NT2/D1 (cell line): ENCODE data around the gene CAMK1D.
A peak's percentile ranks its signal among the peaks of the same experiment; 100 is the strongest.
"Not testable (repeated sequence)": the region's sequence is repeated elsewhere in the genome, so short reads cannot be mapped to it uniquely, and the experiment has no call there.

Source experiments
- DNase-seq: peaks from one replicate; pipeline ENCODE4 v3.0.0-alpha.2; 2011; ENCODE audit warnings: low read depth, low spot score
- H3K27me3 ChIP-seq: 2 replicates; pipeline ENCODE4 v1.6.0; 2011; ENCODE audit warnings: mild to moderate bottlenecking; ENCODE audit not compliant: insufficient read length, insufficient read depth
- H3K36me3 ChIP-seq: 2 replicates; pipeline ENCODE4 v1.6.1; 2011; ENCODE audit warnings: mild to moderate bottlenecking, low read length, mixed read lengths; ENCODE audit not compliant: insufficient read depth, insufficient read length
- H3K4me1 ChIP-seq: 2 replicates; pipeline ENCODE4 v1.5.1; 2011; ENCODE audit not compliant: insufficient read depth, insufficient read length
- H3K4me3 ChIP-seq: 2 replicates; pipeline ENCODE4 v1.5.1; 2011; ENCODE audit warnings: low read depth; ENCODE audit not compliant: insufficient read length
- H3K9ac ChIP-seq: 2 replicates; pipeline ENCODE4 v1.6.0; 2011; ENCODE audit warnings: low read depth; ENCODE audit not compliant: insufficient read length
- H3K9me3 ChIP-seq: 2 replicates; pipeline ENCODE4 v1.5.1; 2011; ENCODE audit warnings: mild to moderate bottlenecking, low read length; ENCODE audit not compliant: insufficient read depth
- SUZ12 ChIP-seq: IDR thresholded peaks from 2 replicates; pipeline ENCODE4 v1.6.1; 2011; ENCODE audit not compliant: insufficient read length, insufficient read depth; ENCODE audit errors: extremely low read depth
- YY1 ChIP-seq: IDR thresholded peaks from 2 replicates; pipeline ENCODE4 v1.6.1; 2011; ENCODE audit not compliant: insufficient read length, insufficient read depth
- ZNF274 ChIP-seq: IDR thresholded peaks from 2 replicates; pipeline ENCODE4 v1.6.1; 2011; ENCODE audit warnings: mild to moderate bottlenecking, low read depth, low read length

CAMK1D gene

GRCh38 chr10:12491491-12491890 is 142.1 kb downstream of the CAMK1D start:
- TF ChIP-seq ZNF274 (no peak), YY1 (no peak), SUZ12 (no peak)
- no peak overlapping the region for H3K9ac ChIP-seq

DNA sequence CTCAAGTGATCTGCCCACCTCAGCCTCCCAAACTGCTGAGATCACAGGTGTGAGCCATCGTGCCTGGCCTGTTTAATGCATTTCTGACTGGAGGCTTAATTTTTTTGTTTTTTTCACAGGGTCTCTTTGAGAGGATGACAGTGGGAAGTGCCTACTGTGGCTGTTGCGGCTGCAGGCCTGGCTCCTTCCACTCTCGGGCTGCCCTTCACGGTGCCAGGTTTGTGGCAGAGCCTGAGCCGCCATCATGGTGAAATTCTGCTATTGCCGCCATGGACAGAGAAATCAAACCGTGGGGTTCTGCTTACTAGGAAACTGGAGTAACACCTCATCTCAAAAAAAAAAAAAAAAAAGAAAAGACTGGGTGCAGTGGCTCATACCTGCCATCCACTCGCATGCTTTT is 142.7 kb downstream of the CAMK1D start:
- no peaks in the 10 kb centered on the region for H3K36me3 ChIP-seq
- no peak overlapping the region for H3K4me3 ChIP-seq
- no peak for TF ChIP-seq SUZ12
- TF ChIP-seq ZNF274, result no peak
- no peak for TF ChIP-seq YY1
- H3K9me3 ChIP-seq, result no peaks in the 10 kb centered on the region
- no peak for DNase-seq
- H3K4me1 ChIP-seq, result peaks cover 6% of the 10 kb centered on the region
- no peaks in the 10 kb centered on the region for H3K27me3 ChIP-seq
- no peak overlapping the region for H3K9ac ChIP-seq

More at GRCh38 chr10:12491491-12491890, 142.1 kb downstream of the CAMK1D start:
- no peaks in the 10 kb centered on the region for H3K27me3 ChIP-seq
- no peaks in the 10 kb centered on the region for H3K9me3 ChIP-seq
- peaks cover 6% of the 10 kb centered on the region for H3K4me1 ChIP-seq
- H3K36me3 ChIP-seq, result no peaks in the 10 kb centered on the region
- DNase-seq, result no peak
- no peak overlapping the region for H3K4me3 ChIP-seq

GRCh38 chr10:12497046-12497445 is 147.7 kb downstream of the CAMK1D start:
- not testable (repeated sequence) for H3K27me3 ChIP-seq, H3K4me3 ChIP-seq, DNase-seq, H3K9me3 ChIP-seq, H3K9ac ChIP-seq, H3K36me3 ChIP-seq, H3K4me1 ChIP-seq

GRCh38 chr10:12499076-12499986 is 150.0 kb downstream of the CAMK1D start:
- DNase-seq, result peak; percentile 22

GRCh38 chr10:12500381-12501303 is 151.3 kb downstream of the CAMK1D start:
- Histone ChIP-seq H3K4me3 (no peak overlapping the region), H3K9me3 (no peaks in the 10 kb centered on the region), H3K27me3 (no peaks in the 10 kb centered on the region), H3K9ac (no peak overlapping the region), H3K4me1 (peaks cover 3% of the 10 kb centered on the region), H3K36me3 (no peaks in the 10 kb centered on the region)
- no peak for DNase-seq
- TF ChIP-seq YY1, result no peak
- TF ChIP-seq SUZ12, result no peak

More at GRCh38 chr10:12499076-12499986, 150.0 kb downstream of the CAMK1D start:
- H3K9me3 ChIP-seq, result no peaks in the 10 kb centered on the region
- peaks cover 3% of the 10 kb centered on the region for H3K4me1 ChIP-seq
- TF ChIP-seq YY1 (no peak), ZNF274 (no peak), SUZ12 (no peak)
- no peak overlapping the region for H3K9ac ChIP-seq
- no peaks in the 10 kb centered on the region for H3K36me3 ChIP-seq
- no peaks in the 10 kb centered on the region for H3K27me3 ChIP-seq
- H3K4me3 ChIP-seq, result no peak overlapping the region

DNA sequence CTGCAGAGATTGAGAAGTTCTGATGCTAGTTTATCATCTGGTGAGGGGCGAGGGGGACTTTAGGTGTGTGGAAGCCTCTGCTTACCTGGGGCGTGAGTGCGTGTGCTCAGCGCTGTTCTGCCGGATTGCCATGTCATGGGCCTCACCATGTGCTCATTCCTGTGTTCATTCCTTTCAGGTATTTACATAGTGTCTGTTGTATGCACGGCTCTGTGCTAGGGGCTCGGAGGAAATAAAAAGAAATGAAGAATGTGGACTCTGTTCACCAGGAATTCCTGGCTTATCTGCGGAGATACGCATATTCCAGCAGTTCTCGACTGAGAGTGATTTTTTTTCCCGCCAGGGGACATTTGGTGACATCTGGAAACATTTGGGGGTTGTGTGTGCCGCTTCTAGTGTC is 152.0 kb downstream of the CAMK1D start:
- no peak for TF ChIP-seq SUZ12
- TF ChIP-seq YY1, result no peak
- no peak for TF ChIP-seq ZNF274
- Histone ChIP-seq H3K9ac (no peak overlapping the region), H3K4me3 (no peak overlapping the region), H3K27me3 (no peaks in the 10 kb centered on the region), H3K36me3 (no peaks in the 10 kb centered on the region), H3K4me1 (peaks cover 3% of the 10 kb centered on the region), H3K9me3 (no peaks in the 10 kb centered on the region)
- DNase-seq, result no peak
